MM.1S (cell line): Measurements from ENCODE around the gene FGGY.

Experiments
- CTCF ChIP-seq: fragments of 300-600 bp; sonication (generic); IDR thresholded peaks from 2 replicates; pipeline ENCODE4 v1.5.1; 2016; ENCODE audit warnings: antibody characterized with exemption, low read length, mixed read lengths
- EZH2phosphoT487 ChIP-seq: fragments of 300-600 bp; sonication (generic); IDR thresholded peaks from 2 replicates; pipeline ENCODE4 v1.6.1; 2018; ENCODE audit warnings: antibody characterized with exemption, low read length

- no peak for TF ChIP-seq CTCF
- no peak for TF ChIP-seq EZH2phosphoT487
Measured at GRCh38 chr1:59436637-59437036, 139.7 kb downstream of the FGGY start.
